ENCODE measurements around the gene STARD3.

- TF ChIP-seq TBP (optimal IDR thresholded peaks at IDR 0.05; ENCODE audit: low read depth, low read length) (no peak), SETDB1 (IDR thresholded peaks at IDR 0.05; ENCODE audit: low read length) (no peak), CTCF (IDR thresholded peaks at IDR 0.05 in 2 of 3, conservative IDR thresholded peaks at IDR 0.05 in 1 of 3; ENCODE audit: insufficient read depth in 2 of 3, low read depth in 1 of 3, low read length in 3 of 3) (no peak), SRSF1 (IDR thresholded peaks at IDR 0.05; ENCODE audit: low read depth, low read length) (no peak)
Measured at GRCh38 chr17:39687101-39687545, 50.2 kb downstream of the STARD3 start.
